OCI-LY3 (cell line): ENCODE results near the gene VPS13D.

Source experiments
- H2AFZ ChIP-seq: fragments of 200-600, 300-600 bp; shearing (Covaris generic); 2 replicates; pipeline ENCODE4 v1.6.0; 2014; ENCODE audit warnings: antibody characterized with exemption, low read depth, low read length
- H3K27ac ChIP-seq: fragments of 200-600, 300-600 bp; sonication (generic); 2 replicates; pipeline ENCODE4 v1.5.1; 2014; ENCODE audit warnings: mild to moderate bottlenecking, low read length, moderate library complexity, mixed read lengths
- H3K27me3 ChIP-seq: fragments of 200-600, 300-600 bp; sonication (generic); 2 replicates; pipeline ENCODE4 v1.6.1; 2014; ENCODE audit warnings: low read depth, low read length, mixed read lengths
- H3K36me3 ChIP-seq: fragments of 200-600, 300-600 bp; sonication (generic); replicated peaks from 2 replicates; pipeline ENCODE3; 2014; ENCODE audit warnings: low read depth, low read length, mixed read lengths
- H3K4me1 ChIP-seq: fragments of 300-600, 200-600 bp; sonication (generic); 2 replicates; pipeline ENCODE4 v1.6.1; 2014; ENCODE audit warnings: low read length, mixed read lengths
- H3K4me2 ChIP-seq: fragments of 200-600, 300-600 bp; sonication (generic); 2 replicates; pipeline ENCODE4 v1.6.1; 2014; ENCODE audit warnings: low read length, mixed read lengths
- H3K4me3 ChIP-seq: fragments of 300-600, 200-600 bp; sonication (generic); 2 replicates; pipeline ENCODE4 v1.5.1; 2014; ENCODE audit warnings: antibody characterized with exemption, mild to moderate bottlenecking, low read length, moderate library complexity
- H3K79me2 ChIP-seq: fragments of 300-600, 200-600 bp; shearing (Covaris generic); 2 replicates; pipeline ENCODE4 v1.6.1; 2014; ENCODE audit warnings: mild to moderate bottlenecking, low read length, mixed read lengths
- H3K9ac ChIP-seq: fragments of 300-600, 200-600 bp; shearing (Covaris generic); 2 replicates; pipeline ENCODE4 v1.6.0; 2014; ENCODE audit warnings: mild to moderate bottlenecking, low read length, moderate library complexity
- H3K9me3 ChIP-seq: fragments of 200-600, 300-600 bp; shearing (Covaris generic); 2 replicates; pipeline ENCODE4 v1.6.1; 2014; ENCODE audit warnings: low read length, mixed read lengths; ENCODE audit not compliant: insufficient read depth
- H4K20me1 ChIP-seq: fragments of 200-600, 300-600 bp; sonication (generic); 2 replicates; pipeline ENCODE4 v1.6.1; 2016; ENCODE audit warnings: low read length, mixed read lengths; ENCODE audit not compliant: insufficient read depth
- CTCF ChIP-seq: fragments of 200-600, 300-600 bp; sonication (generic); IDR thresholded peaks from 2 replicates; pipeline ENCODE4 v1.5.1; 2014; ENCODE audit warnings: antibody characterized with exemption, low read length, low read depth
- EZH2phosphoT487 ChIP-seq: fragments of 200-600 bp; shearing (Covaris generic); IDR thresholded peaks from 2 replicates; pipeline ENCODE4 v1.6.1; 2018; ENCODE audit warnings: antibody characterized with exemption, mixed run types, low read depth

Gene VPS13D

GRCh38 chr1:12282142-12282541 lies 52.3 kb downstream of the VPS13D start:
- H3K4me1 ChIP-seq: no peaks in the 10 kb centered on the region
- no peaks in the 10 kb centered on the region for H3K36me3 ChIP-seq
- TF ChIP-seq EZH2phosphoT487 (no peak), CTCF (no peak)

GRCh38 chr1:12284486-12284885 lies 54.7 kb downstream of the VPS13D start:
- H3K4me1 ChIP-seq: 0 out of 2 replicates have a peak, but pooled peaks cover 3% of the 10 kb centered on the region
- H3K4me3 ChIP-seq: no peak overlapping the region
- H3K9ac ChIP-seq: no peak overlapping the region
- TF ChIP-seq EZH2phosphoT487: no peak
- H3K79me2 ChIP-seq: no peaks in the 10 kb centered on the region
- H4K20me1 ChIP-seq: no peaks in the 10 kb centered on the region
- no peak overlapping the region for H3K4me2 ChIP-seq
- no peaks in the 10 kb centered on the region for H3K9me3 ChIP-seq
- H3K27ac ChIP-seq: no peak overlapping the region
- H3K36me3 ChIP-seq: no peaks in the 10 kb centered on the region
- no peaks in the 10 kb centered on the region for H3K27me3 ChIP-seq
- no peak overlapping the region for H2AFZ ChIP-seq

More at GRCh38 chr1:12282142-12282541, 52.3 kb downstream of the VPS13D start:
- Histone ChIP-seq H3K4me2 (no peak overlapping the region), H4K20me1 (no peaks in the 10 kb centered on the region), H3K4me3 (no peak overlapping the region), H2AFZ (no peak overlapping the region), H3K27me3 (no peaks in the 10 kb centered on the region), H3K9me3 (no peaks in the 10 kb centered on the region), H3K9ac (no peak overlapping the region), H3K27ac (no peak overlapping the region), H3K79me2 (no peaks in the 10 kb centered on the region)

GRCh38 chr1:12285496-12286143 lies 55.8 kb downstream of the VPS13D start:
- H3K4me1 ChIP-seq: 0 out of 2 replicates have a peak, but pooled peaks cover 3% of the 10 kb centered on the region
- no peak overlapping the region for H3K4me3 ChIP-seq
- no peaks in the 10 kb centered on the region for H3K27me3 ChIP-seq
- TF ChIP-seq EZH2phosphoT487 (no peak), CTCF (no peak)
- H3K79me2 ChIP-seq: no peaks in the 10 kb centered on the region
- H3K36me3 ChIP-seq: no peaks in the 10 kb centered on the region
- no peaks in the 10 kb centered on the region for H3K9me3 ChIP-seq
- no peak overlapping the region for H3K9ac ChIP-seq
- no peak overlapping the region for H2AFZ ChIP-seq
- H4K20me1 ChIP-seq: no peaks in the 10 kb centered on the region
- H3K4me2 ChIP-seq: no peak overlapping the region
- H3K27ac ChIP-seq: no peak overlapping the region

GRCh38 chr1:12287869-12288268 lies 58.0 kb downstream of the VPS13D start:
- Histone ChIP-seq H3K79me2 (no peaks in the 10 kb centered on the region), H4K20me1 (no peaks in the 10 kb centered on the region), H3K4me1 (0 out of 2 replicates have a peak, but pooled peaks cover 3% of the 10 kb centered on the region), H3K4me2 (no peak overlapping the region), H3K4me3 (no peak overlapping the region), H3K27ac (no peak overlapping the region), H3K9ac (no peak overlapping the region), H2AFZ (no peak overlapping the region), H3K9me3 (no peaks in the 10 kb centered on the region), H3K36me3 (no peaks in the 10 kb centered on the region), H3K27me3 (no peaks in the 10 kb centered on the region)
- TF ChIP-seq EZH2phosphoT487: no peak
- TF ChIP-seq CTCF: no peak
